GM12878 (cell line): ENCODE results near the gene EMP1. TPM values are rescaled to one million over a fixed set of nuclear protein-coding genes. Genes with fewer than 3 reads are reported as not detected.

Source experiments
- ATF7 ChIP-seq: fragments of 450-650 bp; IDR thresholded peaks from 2 replicates; pipeline ENCODE4 v1.6.1; 2016; ENCODE audit warnings: low read depth, mild to moderate bottlenecking
- BMI1 ChIP-seq: fragments of 450-650 bp; IDR thresholded peaks from 2 replicates; pipeline ENCODE4 v1.6.1; 2016; ENCODE audit warnings: mild to moderate bottlenecking, moderate library complexity, borderline replicate concordance
- CEBPB ChIP-seq, 2 experiments: fragments of 150-350 bp in 1 of 2; IDR thresholded peaks; 2 replicates each; pipeline ENCODE4 v1.6.1; 2012 to 2014; ENCODE audit warnings: low read depth in 2 of 2, low read length in 2 of 2, borderline replicate concordance in 1 of 2, inconsistent platforms in 1 of 2
- CTCF ChIP-seq, 3 experiments: IDR thresholded peaks in 2 of 3; conservative IDR thresholded peaks in 1 of 3; 2 replicates each; pipeline ENCODE4 v1.5.1; 2011; ENCODE audit warnings: low read depth in 3 of 3, low read length in 3 of 3, mild to moderate bottlenecking in 3 of 3, control low read depth in 2 of 3, moderate library complexity in 2 of 3, inconsistent platforms in 1 of 3, mixed read lengths in 1 of 3; ENCODE audit not compliant: control insufficient read depth in 2 of 3, insufficient read depth in 1 of 3; ENCODE audit errors: extremely low read depth in 1 of 3
- E2F4 ChIP-seq: IDR thresholded peaks from 2 replicates; pipeline ENCODE4 v1.6.1; 2012; ENCODE audit warnings: low read depth, low read length, improper control_type of control experiment
- IKZF1 ChIP-seq: fragments of 450-650 bp; conservative IDR thresholded peaks from 2 replicates; pipeline ENCODE4 v1.6.1; 2017; ENCODE audit warnings: antibody characterized with exemption, mild to moderate bottlenecking
- JUNB ChIP-seq: IDR thresholded peaks from 2 replicates; pipeline ENCODE4 v1.6.1; 2016; ENCODE audit warnings: antibody characterized with exemption, mild to moderate bottlenecking
- MTA2 ChIP-seq: fragments of 450-650 bp; IDR thresholded peaks from 2 replicates; pipeline ENCODE4 v1.6.1; 2016; ENCODE audit warnings: low read depth, mild to moderate bottlenecking, moderate library complexity
- MXI1 ChIP-seq: fragments of 150-350 bp; IDR thresholded peaks from 2 replicates; pipeline ENCODE4 v1.6.1; 2011; ENCODE audit warnings: low read depth, mild to moderate bottlenecking, inconsistent platforms, low read length, improper control_type of control experiment
- NBN ChIP-seq: fragments of 450-650 bp; IDR thresholded peaks from 2 replicates; pipeline ENCODE4 v1.6.1; 2016
- NFYB ChIP-seq: IDR thresholded peaks from 2 replicates; pipeline ENCODE4 v1.6.1; 2011; ENCODE audit warnings: low read depth, mild to moderate bottlenecking, low read length, improper control_type of control experiment, moderate library complexity; ENCODE audit not compliant: insufficient read depth
- NR2C1 ChIP-seq: fragments of 450-650 bp; IDR thresholded peaks from 2 replicates; pipeline ENCODE4 v1.6.1; 2017; ENCODE audit warnings: antibody characterized with exemption, mild to moderate bottlenecking, moderate library complexity
- RAD21 ChIP-seq: IDR thresholded peaks from 2 replicates; pipeline ENCODE4 v1.6.1; 2011; ENCODE audit warnings: mild to moderate bottlenecking, low read depth, low read length, moderate library complexity; ENCODE audit not compliant: insufficient read depth
- RB1 ChIP-seq: fragments of 450-650 bp; formaldehyde crosslinking; IDR thresholded peaks from 2 replicates; pipeline ENCODE4 v1.6.1; 2017; ENCODE audit warnings: mild to moderate bottlenecking, borderline replicate concordance
- TBL1XR1 ChIP-seq: IDR thresholded peaks from 2 replicates; pipeline ENCODE4 v1.6.1; 2012; ENCODE audit warnings: low read depth, low read length, improper control_type of control experiment
- YY1 ChIP-seq: IDR thresholded peaks from 2 replicates; pipeline ENCODE4 v1.6.1; 2011; ENCODE audit warnings: low read depth, mild to moderate bottlenecking, low read length
- ZBTB4 ChIP-seq: fragments of 450-650 bp; formaldehyde crosslinking; IDR thresholded peaks from 2 replicates; pipeline ENCODE4 v1.4.0; 2022; ENCODE audit warnings: mild to moderate bottlenecking, moderate library complexity
- ZNF207 ChIP-seq: fragments of 450-650 bp; IDR thresholded peaks from 2 replicates; pipeline ENCODE4 v1.6.1; 2014; ENCODE audit warnings: antibody characterized with exemption, mild to moderate bottlenecking, borderline replicate concordance
- ZNF687 ChIP-seq: fragments of 450-650 bp; IDR thresholded peaks from 2 replicates; pipeline ENCODE4 v1.6.1; 2017; ENCODE audit warnings: mild to moderate bottlenecking, moderate library complexity
- polyA plus RNA-seq, 11 experiments: library from polyadenylated mRNA; depleted of rRNA in 4 of 11; unstranded in 6 of 11; stranded (reverse) in 5 of 11; fragments of >200 nt; fragmentation: Nextera tagmentation in 4 of 11; fragmentation: Illumina TruSeq in 1 of 11; extraction: Ambion mirVana in 4 of 11; extraction: Trizol in 1 of 11; gene quantifications; 1 replicate in 1 of 11; 2 replicates in 10 of 11; pipeline versions ENCODE4 v1.2.1 to v1.2.3, GENCODE V29; 2011 to 2016; ENCODE audit warnings: inconsistent platforms in 2 of 11, missing spikeins in 2 of 11, low read depth in 1 of 11
- total RNA-seq, 4 experiments: library from RNA; depleted of rRNA in 3 of 4; stranded (reverse); fragments of >200 nt in 3 of 4; fragmentation: Illumina TruSeq in 1 of 4; extraction: Trizol in 1 of 4; gene quantifications; 2 replicates each; pipeline versions ENCODE4 v1.2.1 to v1.2.3, GENCODE V29; 2013 to 2021

Gene EMP1
- total and polyA plus RNA-seq, 10 of the 15 experiments (the other 5 are each of a cell fraction or from before 2014, with no cell fraction given), result 0.09 to 0.90 (median 0.25) TPM; not detected in 1

- TF ChIP-seq CTCF (IDR thresholded peaks at IDR 0.05 in 2 of 3, conservative IDR thresholded peaks at IDR 0.05 in 1 of 3; ENCODE audit: control insufficient read depth in 2 of 3, extremely low read depth in 1 of 3, insufficient read depth in 1 of 3, low read depth in 3 of 3, low read length in 3 of 3), result peak; percentile 89 to 98 (median 94)
- peak; percentile 38; the same call in 1 of the 2 replicates for TF ChIP-seq NBN
- no peak for TF ChIP-seq ZBTB4 (CRISPR knock-in tag)
- peak; percentile 65 for TF ChIP-seq RAD21
- TF ChIP-seq RB1, result no peak
- TF ChIP-seq JUNB, result no peak
- TF ChIP-seq NFYB, result no peak
- no peak for TF ChIP-seq ZNF207
- TF ChIP-seq ZNF687, result no peak
- no peak for TF ChIP-seq NR2C1
- no peak for TF ChIP-seq BMI1
- TF ChIP-seq TBL1XR1, result no peak
- 0 out of 2 replicates have a peak, but pooled peaks have one; percentile 22 for TF ChIP-seq IKZF1
- TF ChIP-seq YY1, result 0 out of 2 replicates have a peak, but pooled peaks have one; percentile 36
- TF ChIP-seq E2F4, result no peak
- TF ChIP-seq MTA2, result no peak
- no peak for TF ChIP-seq CEBPB (IDR thresholded peaks at IDR 0.05; ENCODE audit: borderline replicate concordance in 1 of 2, low read depth in 2 of 2, low read length in 2 of 2)
- no peak for TF ChIP-seq MXI1
- no peak for TF ChIP-seq ATF7
Measured at GRCh38 chr12:13255792-13256691, 59.5 kb downstream of the EMP1 start (continued).
